HG03064 (cell line): Measurements from ENCODE around the gene TBC1D1.

ENCODE experiments used
- ATAC-seq: cut with Tn5 transposase; IDR thresholded peaks from one replicate; pipeline ENCODE4 v1.9.1; 2021; ENCODE audit warnings: low read depth; ENCODE audit not compliant: unreplicated experiment

TBC1D1 gene

GRCh38 chr4:37988670-37989069 is 97.8 kb downstream of the TBC1D1 start:
- ATAC-seq: no peak

GRCh38 chr4:37989398-37990260 is 98.7 kb downstream of the TBC1D1 start:
- no peak for ATAC-seq

- no peak for ATAC-seq
Measured at GRCh38 chr4:37990731-37991245, 99.9 kb downstream of the TBC1D1 start.

- ATAC-seq: no peak
Measured at GRCh38 chr4:37991623-37992410, 100.9 kb downstream of the TBC1D1 start.

- ATAC-seq: no peak
Measured at GRCh38 chr4:37993806-37994205, 102.9 kb downstream of the TBC1D1 start.

- peak; percentile 70 for ATAC-seq
Measured at GRCh38 chr4:37994569-37994968, 103.7 kb downstream of the TBC1D1 start.

GRCh38 chr4:37995299-37995821 is 104.5 kb downstream of the TBC1D1 start:
- no peak for ATAC-seq

- no peak for ATAC-seq
Measured at GRCh38 chr4:37995981-37996775, 105.3 kb downstream of the TBC1D1 start.

GRCh38 chr4:37998226-37998625 is 107.3 kb downstream of the TBC1D1 start:
- ATAC-seq: no peak

- ATAC-seq: no peak
Measured at GRCh38 chr4:37999000-37999716, 108.3 kb downstream of the TBC1D1 start.

- no peak for ATAC-seq
Measured at GRCh38 chr4:37999965-38000364, 109.1 kb downstream of the TBC1D1 start.

GRCh38 chr4:38001927-38002326 is 111.0 kb downstream of the TBC1D1 start:
- ATAC-seq: no peak

GRCh38 chr4:38002451-38003071 is 111.7 kb downstream of the TBC1D1 start:
- ATAC-seq: no peak

- ATAC-seq: no peak
Measured at GRCh38 chr4:38003102-38003501, 112.2 kb downstream of the TBC1D1 start.

- no peak for ATAC-seq
Measured at GRCh38 chr4:38003628-38004027, 112.7 kb downstream of the TBC1D1 start.

GRCh38 chr4:38004062-38004461 is 113.2 kb downstream of the TBC1D1 start:
- no peak for ATAC-seq

GRCh38 chr4:38004887-38005286 is 114.0 kb downstream of the TBC1D1 start:
- no peak for ATAC-seq

GRCh38 chr4:38005637-38006036 is 114.8 kb downstream of the TBC1D1 start:
- no peak for ATAC-seq

- ATAC-seq: no peak
Measured at GRCh38 chr4:38007645-38008044, 116.8 kb downstream of the TBC1D1 start.
